KBM-7 (cell line): ENCODE measurements around the gene QSOX2.
A peak's percentile ranks its signal among the peaks of the same experiment; 100 is the strongest.

Experiments used
- DNase-seq: peaks from one replicate; pipeline ENCODE4 v3.0.0-alpha.2; 2015
- in situ Hi-C: fragments of 300-500 bp; cut with MboI; formaldehyde crosslinking; loops from 2 replicates; pipeline ENCODE4 v1.14.3; 2020; ENCODE audit warnings: low sequenced_read_pairs, low pct_unique_long_range_greater_than_20kb, mixed read lengths

QSOX2 gene

GRCh38 chr9:136229096-136230065, 16.2 kb downstream of the QSOX2 start:
- in situ Hi-C loops = no loop called here
- DNase-seq = no peak

GRCh38 chr9:136228107-136228875, 17.3 kb downstream of the QSOX2 start:
- no peak for DNase-seq
- in situ Hi-C loops = no loop called here

- no peak for DNase-seq
- in situ Hi-C loops = no loop called here
Measured at GRCh38 chr9:136226680-136227407, 18.8 kb downstream of the QSOX2 start.

- in situ Hi-C loops = no loop called here
Measured at GRCh38 chr9:136225748-136226679, 19.6 kb downstream of the QSOX2 start.

DNA sequence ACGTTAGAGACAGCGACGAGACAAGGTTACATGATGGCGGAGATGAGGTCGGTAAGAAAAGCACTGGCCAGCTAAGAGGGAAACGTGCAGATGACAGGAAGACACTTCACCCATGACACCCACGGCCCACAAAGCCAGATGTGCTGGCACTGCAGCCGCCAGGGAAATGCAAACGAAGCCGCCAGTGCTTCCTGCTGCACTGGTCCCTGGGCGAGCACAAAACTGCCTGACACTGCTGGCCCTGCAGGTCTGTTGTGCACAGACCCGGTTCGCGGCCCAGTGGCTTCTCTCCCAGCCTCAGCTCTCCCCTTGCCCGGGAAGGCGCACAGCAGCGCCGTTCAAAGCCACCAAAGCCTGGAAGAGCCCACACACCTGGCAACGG, 20.3 kb downstream of the QSOX2 start:
- no peak for DNase-seq
- in situ Hi-C loops = no loop called here

More at GRCh38 chr9:136225748-136226679, 19.6 kb downstream of the QSOX2 start:
- peak; percentile 61 for DNase-seq

DNA sequence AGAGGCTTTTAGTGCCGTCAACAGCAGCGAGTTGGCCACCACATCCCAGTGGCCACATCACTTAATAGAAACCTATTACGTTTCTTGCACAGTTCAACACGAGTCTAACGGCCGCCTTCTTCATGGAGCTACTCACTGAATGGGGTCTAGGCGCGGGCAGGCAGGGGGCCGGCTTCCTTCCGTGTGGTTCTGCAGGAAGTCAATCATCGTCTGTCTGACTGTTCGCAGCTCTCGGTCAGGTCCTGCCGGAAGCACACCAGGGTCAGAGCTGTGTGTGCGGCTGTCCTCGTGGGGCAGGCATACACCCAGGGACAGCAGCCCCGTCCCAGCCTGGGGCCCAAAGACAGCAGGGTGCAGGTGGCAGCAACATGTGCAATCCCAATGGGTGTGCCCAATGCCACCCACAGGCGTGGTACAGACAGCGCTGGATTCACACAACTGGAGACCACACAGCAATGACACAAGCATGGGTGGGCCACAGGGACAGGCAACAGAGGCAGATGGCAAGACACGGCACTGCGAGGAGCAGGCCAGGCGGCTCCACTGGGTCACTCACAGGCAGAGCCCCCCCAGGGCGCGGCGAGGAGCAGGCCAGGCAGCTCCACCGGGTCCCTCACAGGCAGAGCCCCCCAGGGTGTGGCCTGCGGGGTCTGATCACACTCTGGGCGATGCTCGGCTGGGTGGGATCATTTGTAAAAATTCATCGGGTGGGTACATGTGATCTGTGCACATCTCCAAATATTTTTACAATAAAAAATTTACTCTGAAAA, 21.6 kb downstream of the QSOX2 start:
- in situ Hi-C loops = no loop called here
- no peak for DNase-seq

GRCh38 chr9:136222906-136223285, 22.7 kb downstream of the QSOX2 start:
- in situ Hi-C loops = no loop called here
- DNase-seq = no peak

GRCh38 chr9:136222166-136222905, 23.3 kb downstream of the QSOX2 start:
- no peak for DNase-seq

DNA sequence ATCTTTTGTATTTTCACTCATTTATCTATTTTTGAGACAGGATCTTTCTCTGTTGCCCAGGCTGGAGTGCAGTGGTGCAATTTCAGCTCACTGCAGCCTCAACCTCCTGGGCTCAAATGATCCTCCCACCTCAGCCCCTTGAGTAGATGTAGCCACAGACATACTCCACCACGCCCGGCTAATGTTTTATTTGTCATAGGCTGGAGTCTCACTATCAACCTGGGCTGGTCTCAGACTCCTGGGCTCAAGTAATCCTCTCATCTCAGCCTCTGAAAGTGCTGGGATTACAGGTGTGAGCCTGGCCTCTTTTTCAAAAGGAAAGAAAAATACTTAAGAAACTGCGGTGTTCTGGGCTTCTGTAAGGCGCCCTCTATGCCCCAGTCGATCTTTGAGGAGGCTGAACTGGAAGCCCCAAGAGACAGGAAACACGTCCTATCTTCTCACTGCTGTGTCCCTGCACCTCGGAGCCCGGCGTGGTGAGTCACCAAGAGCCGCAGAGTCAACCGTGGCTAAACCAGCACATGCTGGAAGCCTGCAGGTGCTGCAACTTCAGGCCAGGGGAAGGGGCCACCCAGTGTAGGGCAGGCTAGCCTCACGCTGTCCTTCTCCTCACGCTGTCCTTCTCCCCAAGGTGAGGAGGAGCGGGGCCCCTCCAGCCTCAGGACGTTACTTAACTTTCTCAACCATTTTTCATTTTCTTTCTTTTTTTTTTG, 25.4 kb downstream of the QSOX2 start:
- in situ Hi-C loops = no loop called here
- no peak for DNase-seq

More at GRCh38 chr9:136222166-136222905, 23.3 kb downstream of the QSOX2 start:
- in situ Hi-C loops = no loop called here

GRCh38 chr9:136219276-136219675, 26.3 kb downstream of the QSOX2 start:
- DNase-seq = no peak
- in situ Hi-C loops = no loop called here

- in situ Hi-C loops = no loop called here
- no peak for DNase-seq
Measured at GRCh38 chr9:136218673-136219072, 26.9 kb downstream of the QSOX2 start.

DNA sequence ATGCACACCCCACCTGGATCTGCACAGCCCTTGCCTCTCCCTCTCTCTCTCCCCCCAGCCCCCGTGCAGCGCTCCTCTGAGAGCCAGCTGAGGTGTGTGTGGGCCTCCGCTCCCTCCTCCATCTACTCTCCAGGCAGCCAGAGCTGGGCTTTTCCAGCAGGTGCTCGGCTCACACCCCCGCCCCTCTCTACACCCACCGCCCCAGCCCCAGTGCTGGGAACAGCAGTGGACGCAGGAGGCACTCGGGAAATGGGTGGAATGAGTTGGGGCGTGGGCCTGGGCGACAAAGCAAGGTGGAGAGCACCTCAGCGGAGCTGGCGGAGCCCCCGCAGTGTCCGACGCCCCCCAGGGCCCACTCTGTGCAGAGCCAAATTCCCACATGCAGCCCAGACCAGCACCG, 27.3 kb downstream of the QSOX2 start:
- DNase-seq = no peak
- in situ Hi-C loops = no loop called here

DNA sequence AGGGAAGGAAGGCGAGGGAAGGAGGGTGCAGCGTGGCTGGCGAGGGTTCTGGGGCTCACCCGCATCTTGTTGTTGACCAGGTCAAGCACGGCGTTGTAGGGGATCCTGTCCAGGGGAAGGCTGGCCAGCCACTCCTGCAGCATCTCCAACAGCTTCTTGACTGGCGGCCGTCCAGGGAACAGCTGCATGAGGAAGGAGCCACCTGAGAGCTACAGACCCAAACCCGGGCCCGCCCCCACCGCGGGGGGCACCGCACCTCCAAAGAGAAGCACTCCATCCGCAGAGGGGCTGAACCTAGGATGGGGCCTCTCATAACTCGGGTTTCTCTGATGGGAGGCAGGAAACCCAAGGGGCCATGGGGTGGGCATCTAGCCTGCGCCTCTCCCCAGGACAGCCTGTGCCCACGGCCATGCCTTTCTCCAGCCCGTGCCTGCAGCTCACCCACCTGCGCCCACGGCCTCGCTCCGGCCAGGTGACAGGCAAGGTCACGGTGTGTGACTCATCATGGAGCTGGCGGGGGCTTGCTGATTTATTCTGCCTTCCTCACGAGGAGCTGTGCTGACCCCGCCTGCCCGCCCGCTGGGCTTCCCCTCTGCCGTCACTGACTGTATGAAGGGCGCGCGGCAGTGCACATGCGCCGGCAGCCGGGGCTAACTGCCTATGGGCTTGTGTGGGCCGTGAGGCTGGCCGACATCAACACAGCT, 28.9 kb downstream of the QSOX2 start:
- in situ Hi-C loops = no loop called here
- no peak for DNase-seq

GRCh38 chr9:136213733-136214132, 31.9 kb downstream of the QSOX2 start:
- no peak for DNase-seq
- in situ Hi-C loops = no loop called here

DNA sequence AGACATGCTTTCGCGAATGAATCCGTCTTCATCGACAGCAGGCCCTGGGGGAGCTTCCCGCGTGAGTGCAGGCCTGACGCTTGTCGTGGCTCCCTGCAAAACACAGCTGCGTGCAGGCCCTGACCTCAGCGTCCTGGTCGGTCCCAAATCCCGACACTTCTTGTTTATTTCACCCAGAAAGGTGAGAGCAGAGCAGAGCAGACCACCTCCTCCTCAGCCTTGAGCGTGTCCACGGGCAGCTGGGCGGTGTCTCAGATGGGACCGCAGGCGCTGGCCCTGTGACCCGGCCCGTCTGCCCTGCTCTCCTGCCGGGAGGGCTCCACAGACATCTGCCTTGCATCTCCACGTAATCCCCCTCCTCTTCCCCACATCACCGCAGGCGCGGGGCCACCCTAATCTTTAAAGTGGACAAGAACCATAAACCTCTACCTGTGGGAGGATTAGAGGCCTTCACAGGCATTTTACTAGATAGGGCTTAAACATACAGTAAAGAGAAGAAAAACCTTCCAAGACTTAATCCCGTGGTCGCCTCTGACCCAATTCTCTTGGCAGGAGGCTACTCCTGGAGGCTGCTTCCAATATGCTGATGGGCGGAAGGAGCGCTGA, 33.2 kb downstream of the QSOX2 start:
- DNase-seq = no peak
- in situ Hi-C loops = no loop called here
